SKM-1 treated with dmso at 0.1 percent for 144 hours (cell line): ENCODE data around the gene PC.

Source experiments
- DNase-seq: peaks from one replicate; lab custom pipeline; 2025; ENCODE audit not compliant: unreplicated experiment; lab: John Stamatoyannopoulos, UW

Gene PC

GRCh38 chr11:66857234-66857926 lies 100.8 kb downstream of the PC start:
- no peak for DNase-seq

- peak; percentile 52 for DNase-seq
Observed at GRCh38 chr11:66856496-66857233, 101.5 kb downstream of the PC start, which contains the start of gene LRFN4. Gene LRFN4 (plus strand): TSS chr11:66857064. CDS start chr11:66857745, 681 bp downstream.

- DNase-seq: peak; percentile 86
Observed at GRCh38 chr11:66855574-66856495, 102.3 kb downstream of the PC start.

- DNase-seq: no peak
Observed at GRCh38 chr11:66854729-66855211, 103.4 kb downstream of the PC start.

- DNase-seq: no peak
Observed at GRCh38 chr11:66854231-66854661, 103.9 kb downstream of the PC start.

- no peak for DNase-seq
Observed at GRCh38 chr11:66853242-66854229, 104.6 kb downstream of the PC start.

- DNase-seq: no peak
Observed at GRCh38 chr11:66852466-66853241, 105.5 kb downstream of the PC start.

GRCh38 chr11:66851698-66852465 lies 106.3 kb downstream of the PC start:
- DNase-seq: peak; percentile 12

GRCh38 chr11:66851239-66851596 lies 107.0 kb downstream of the PC start:
- no peak for DNase-seq

GRCh38 chr11:66850588-66851238 lies 107.5 kb downstream of the PC start:
- DNase-seq: no peak

GRCh38 chr11:66850235-66850587 lies 108.0 kb downstream of the PC start:
- no peak for DNase-seq

GRCh38 chr11:66849501-66850234 lies 108.5 kb downstream of the PC start:
- DNase-seq: no peak

GRCh38 chr11:66848671-66849500 lies 109.3 kb downstream of the PC start:
- no peak for DNase-seq

GRCh38 chr11:66847461-66848232 lies 110.5 kb downstream of the PC start:
- DNase-seq: no peak

GRCh38 chr11:66846671-66847091 lies 111.5 kb downstream of the PC start:
- no peak for DNase-seq

GRCh38 chr11:66845876-66846212 lies 112.3 kb downstream of the PC start:
- no peak for DNase-seq
